ENCODE data around the gene OCEL1.
A peak's percentile ranks its signal among the peaks of the same experiment; 100 is the strongest.

Gene OCEL1

GRCh38 chr19:17237747-17238706 is 12.0 kb downstream of the OCEL1 start:
- DNase-seq (ENCODE audit: low read depth in 2 of 2), result no peak

DNA sequence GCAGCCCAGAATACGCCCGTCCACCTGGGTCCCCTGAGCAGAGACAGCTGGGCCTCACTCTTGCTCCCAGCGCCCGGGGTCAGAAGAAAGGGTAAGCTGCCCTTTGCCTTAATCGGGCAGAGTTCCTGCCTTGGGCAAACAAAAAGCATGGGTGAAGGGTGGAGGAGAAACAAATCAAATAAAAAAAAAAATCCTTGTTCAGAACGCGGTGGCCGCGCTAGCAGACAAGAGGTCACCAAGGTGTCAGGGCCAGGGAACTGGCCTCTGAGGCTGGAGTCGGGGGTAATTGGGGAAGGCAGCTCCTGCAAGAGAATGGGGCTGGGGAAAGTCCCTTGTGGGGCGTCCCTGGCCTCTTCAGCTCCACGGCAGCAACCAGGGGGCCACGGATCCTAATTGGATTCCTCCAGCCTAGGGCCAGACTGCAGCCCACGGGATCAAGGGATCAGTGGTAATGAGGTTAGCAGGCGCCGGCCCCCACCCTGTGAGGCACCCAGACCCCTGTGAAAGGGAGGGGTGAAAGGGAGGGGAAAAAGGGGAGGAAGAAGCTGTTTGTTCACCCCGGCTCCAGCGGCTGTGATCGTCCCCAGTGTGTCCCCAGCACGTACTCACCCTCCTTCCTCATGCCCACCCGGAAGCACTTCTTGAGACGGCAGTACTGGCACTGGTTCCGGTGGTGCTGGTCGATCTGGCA is 14.2 kb downstream of the OCEL1 start:
- DNase-seq (ENCODE audit: low read depth in 2 of 2), result no peak

GRCh38 chr19:17240826-17241399 is 14.9 kb downstream of the OCEL1 start:
- DNase-seq (ENCODE audit: low read depth in 2 of 2), result no peak

- no peak for DNase-seq (ENCODE audit: low read depth in 2 of 2)
Observed at GRCh38 chr19:17242431-17243208, 16.6 kb downstream of the OCEL1 start.

GRCh38 chr19:17243211-17243829 is 17.3 kb downstream of the OCEL1 start:
- DNase-seq (ENCODE audit: low read depth in 2 of 2), result no peak

- DNase-seq (ENCODE audit: low read depth in 2 of 2), result no peak
Observed at GRCh38 chr19:17243830-17244617, 18.0 kb downstream of the OCEL1 start.

GRCh38 chr19:17244618-17245534 is 18.9 kb downstream of the OCEL1 start:
- DNase-seq (ENCODE audit: low read depth in 2 of 2), result no peak

DNA sequence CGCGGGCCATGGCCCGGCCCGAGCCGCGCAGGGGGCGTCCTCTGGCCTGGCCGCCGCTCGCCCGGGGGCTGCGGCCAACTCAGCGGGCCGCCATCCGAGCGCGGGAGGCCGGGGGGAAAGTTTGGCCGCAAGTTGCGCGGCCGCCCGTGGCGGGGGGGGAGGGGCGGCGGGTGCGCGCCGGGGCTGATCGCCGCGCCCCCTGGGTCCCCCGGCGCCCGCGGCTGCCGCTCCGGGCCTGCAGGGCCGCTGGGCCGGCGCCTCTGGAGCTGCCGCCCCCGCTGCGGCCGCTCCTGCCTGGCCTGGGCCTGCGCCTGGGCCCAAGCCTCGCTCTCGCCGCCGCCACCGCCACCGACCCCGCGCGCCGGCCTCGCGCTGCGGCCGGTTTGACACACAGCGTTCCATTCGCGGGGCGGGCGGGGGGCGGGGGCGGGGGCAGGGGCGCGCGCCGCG is 19.5 kb downstream of the OCEL1 start, which contains the start of gene NR2F6:
Gene NR2F6 (minus strand): TSS at position 385 of the 450 bp plus-strand sequence. CDS start 699 bp downstream, outside the sequence.
- DNase-seq (ENCODE audit: low read depth in 2 of 2), result peak in 1 of 2 donors; percentile 23

DNA sequence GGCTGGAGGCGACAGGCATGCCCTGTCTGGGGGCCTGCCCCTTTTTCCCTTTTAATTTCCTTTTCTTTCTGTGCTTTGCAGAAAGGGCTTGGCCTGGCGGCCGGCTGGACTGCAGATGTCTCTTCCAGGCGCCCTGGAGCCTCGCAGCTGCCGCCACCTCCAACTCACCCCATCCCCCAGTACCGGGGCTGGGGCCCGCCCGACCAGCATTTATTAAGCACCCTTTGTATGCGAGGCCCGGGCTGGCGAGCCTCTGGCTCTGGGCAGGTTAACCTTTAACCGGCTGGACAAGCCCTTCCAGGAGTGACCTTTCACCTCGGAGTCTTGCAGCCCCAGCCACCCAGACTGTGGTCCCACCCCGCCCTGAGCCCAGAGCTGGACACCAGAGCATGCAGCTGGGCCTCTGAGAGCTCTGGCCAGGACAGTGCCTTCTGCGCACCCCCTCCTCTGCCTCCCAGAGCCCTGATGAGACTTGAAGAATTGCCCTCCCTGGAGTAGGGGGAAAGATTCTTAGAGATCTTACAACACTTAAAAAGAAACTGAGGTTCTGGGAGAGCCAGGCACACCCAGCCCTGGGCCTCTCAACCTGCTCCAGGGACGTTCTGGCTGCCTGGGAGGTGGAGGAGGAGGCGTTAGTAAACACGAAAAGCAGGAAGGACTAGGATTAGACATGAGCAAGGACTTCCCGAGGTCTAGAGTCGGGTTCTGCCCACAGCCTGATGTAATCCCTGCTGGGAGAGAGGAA is 20.8 kb downstream of the OCEL1 start:
- no peak for DNase-seq (ENCODE audit: low read depth in 2 of 2)

- no peak for DNase-seq (ENCODE audit: low read depth in 2 of 2)
Observed at GRCh38 chr19:17248011-17248776, 22.2 kb downstream of the OCEL1 start.

DNA sequence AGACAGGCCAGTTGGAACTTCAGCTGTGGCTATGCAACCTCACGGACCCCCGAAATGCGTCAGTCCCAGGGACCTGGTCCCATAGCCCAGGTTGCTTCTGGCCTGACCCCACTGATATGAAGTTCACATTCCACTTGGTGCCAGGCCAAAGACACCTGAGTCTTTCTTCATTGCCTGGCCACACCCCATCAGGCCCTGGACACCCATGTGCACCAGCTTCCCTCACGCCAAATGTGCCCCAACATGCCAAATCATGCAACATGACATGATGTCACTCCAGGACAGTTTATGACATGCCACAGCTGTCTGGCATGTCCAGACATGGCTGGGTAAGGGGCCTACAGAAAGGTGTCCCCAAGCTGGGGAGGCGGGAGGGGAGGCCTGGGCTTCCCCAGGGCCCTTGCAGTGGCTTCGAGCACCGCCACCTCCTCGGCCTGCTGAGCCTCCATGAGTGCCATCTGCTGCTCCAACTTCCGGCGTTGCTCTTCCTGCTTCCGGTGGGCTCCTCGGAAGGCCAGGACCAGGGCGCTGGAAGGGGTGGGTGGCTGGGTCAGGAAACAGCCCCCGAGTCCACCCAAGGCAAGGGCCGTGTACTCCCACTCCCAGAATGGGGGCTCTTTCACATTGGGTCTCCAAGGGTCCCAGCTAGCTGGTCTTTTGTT is 24.0 kb downstream of the OCEL1 start:
- no peak for DNase-seq (ENCODE audit: low read depth in 2 of 2)

DNA sequence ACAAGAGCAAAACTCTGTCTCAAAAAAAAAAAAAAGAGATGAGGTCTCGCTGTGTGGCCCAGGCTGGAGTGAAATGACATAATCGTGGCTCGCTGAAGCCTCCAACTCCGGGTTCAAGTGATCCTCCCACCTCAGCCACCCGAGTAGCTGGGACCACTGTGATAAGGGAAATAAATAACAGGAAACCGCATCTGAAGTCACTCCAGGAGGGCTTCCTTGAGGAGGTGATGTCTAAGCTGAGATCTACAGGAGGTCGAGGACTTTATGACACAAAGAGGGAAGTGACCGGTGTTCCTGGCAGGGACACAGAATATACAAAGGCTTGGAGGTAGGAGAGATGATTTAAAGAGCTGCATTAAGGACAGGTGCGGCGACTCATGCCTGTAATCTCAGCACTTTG is 28.6 kb downstream of the OCEL1 start:
- DNase-seq (ENCODE audit: low read depth in 2 of 2), result no peak

DNA sequence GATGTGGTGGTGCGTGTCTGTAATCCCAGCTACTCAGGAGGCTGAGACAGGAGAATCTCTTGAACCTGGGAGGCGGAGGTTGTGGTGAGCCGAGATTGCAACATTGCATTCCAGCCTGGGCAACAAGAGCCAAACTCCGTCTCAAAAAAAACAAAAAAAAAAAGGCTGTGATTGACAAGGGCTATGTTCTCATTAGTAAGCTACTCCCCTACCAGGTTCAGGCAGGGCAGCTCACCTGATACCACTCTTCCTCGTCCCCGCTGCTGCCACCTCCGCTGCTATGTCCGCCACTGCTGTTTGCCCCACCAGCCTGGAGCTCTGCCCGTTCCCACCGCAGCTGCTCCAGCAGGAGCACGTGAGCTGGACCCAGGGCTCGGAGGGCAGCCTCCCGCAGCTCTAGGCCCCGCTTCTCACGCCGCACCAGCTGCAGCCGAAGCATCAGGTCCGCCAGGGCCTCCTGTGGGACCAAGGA is 29.2 kb downstream of the OCEL1 start:
- no peak for DNase-seq (ENCODE audit: low read depth in 2 of 2)

- DNase-seq (ENCODE audit: low read depth in 2 of 2), result no peak
Observed at GRCh38 chr19:17256130-17256529, 30.1 kb downstream of the OCEL1 start.

GRCh38 chr19:17259118-17259780 is 33.2 kb downstream of the OCEL1 start:
- no peak for DNase-seq (ENCODE audit: low read depth in 2 of 2)

- DNase-seq (ENCODE audit: low read depth in 2 of 2), result no peak
Observed at GRCh38 chr19:17259934-17260333, 33.9 kb downstream of the OCEL1 start.

Measured in stimulated activated CD4-positive, alpha-beta T cell treated with anti-CD3 and anti-CD28 coated beads, Interleukin-1b, Interleukin-23, amount 100 ng/mL, for 1 hour (primary cell).